ENCODE measurements around the gene E2F6. TPM values are rescaled to one million over a fixed set of nuclear protein-coding genes. Genes with fewer than 3 reads are reported as not detected.

Gene E2F6, protein sequence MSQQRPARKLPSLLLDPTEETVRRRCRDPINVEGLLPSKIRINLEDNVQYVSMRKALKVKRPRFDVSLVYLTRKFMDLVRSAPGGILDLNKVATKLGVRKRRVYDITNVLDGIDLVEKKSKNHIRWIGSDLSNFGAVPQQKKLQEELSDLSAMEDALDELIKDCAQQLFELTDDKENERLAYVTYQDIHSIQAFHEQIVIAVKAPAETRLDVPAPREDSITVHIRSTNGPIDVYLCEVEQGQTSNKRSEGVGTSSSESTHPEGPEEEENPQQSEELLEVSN
- total RNA-seq: 16.3 TPM

GRCh38 chr2:11465485-11466306, at the start of gene E2F6:
E2F6 (minus strand) TSS chr2:11466161; CDS start chr2:11465879, 282 bp downstream.

Other genes with a start within 250 kb of the E2F6 start
- gene ROCK2, start 121.5 kb downstream of the E2F6 start, total RNA-seq: 45.0 TPM
- 18.3 TPM for gene GREB1, start 67.9 kb upstream of the E2F6 start, total RNA-seq
- gene NTSR2, start 204.0 kb upstream of the E2F6 start, total RNA-seq: not detected

Measured in metanephros (tissue), 1 donor.